Cardiac muscle cell (in vitro differentiated cells and primary cell): Measurements from ENCODE around the gene TP53I3. TPM values are rescaled to one million over a fixed set of nuclear protein-coding genes. Genes with fewer than 3 reads are reported as not detected.
"Not testable (repeated sequence)": the region's sequence is repeated elsewhere in the genome, so short reads cannot be mapped to it uniquely, and the experiment has no call there.

Experiments used
- DNase-seq, 2 donors: peaks; one replicate each; pipeline versions ENCODE4 v3.0.0 to v3.0.0-alpha.2; 2010 to 2017; ENCODE audit warnings: low read depth in 1 of 2, low spot score in 1 of 2
- H3K27ac ChIP-seq: fragments of 200-600 bp; sonication (generic); 2 replicates; pipeline ENCODE4 v1.5.1; 2016
- H3K27me3 ChIP-seq: fragments of 200-600 bp; sonication (generic); 2 replicates; pipeline ENCODE4 v1.6.0; 2016; ENCODE audit warnings: control low read depth
- H3K36me3 ChIP-seq: fragments of 200-600 bp; sonication (generic); 2 replicates; pipeline ENCODE4 v1.5.1; 2016; ENCODE audit warnings: control low read depth
- H3K4me1 ChIP-seq: fragments of 200-600 bp; sonication (generic); 2 replicates; pipeline ENCODE4 v1.8.1; 2017; ENCODE audit warnings: low read depth, mild to moderate bottlenecking, mixed run types
- H3K4me3 ChIP-seq: fragments of 200-600 bp; sonication (generic); 2 replicates; pipeline ENCODE4 v1.5.1; 2016; ENCODE audit warnings: mild to moderate bottlenecking
- H3K9me3 ChIP-seq: fragments of 200-600 bp; sonication (generic); 2 replicates; pipeline ENCODE4 v1.5.1; 2017; ENCODE audit warnings: low read depth, mild to moderate bottlenecking, control low read depth
- polyA plus RNA-seq: library from polyadenylated mRNA; unstranded; fragments of >200 nt; fragmentation: Nextera tagmentation; extraction: Ambion mirVana; gene quantifications from 2 replicates; pipeline ENCODE4 v1.2.1, GENCODE V29; 2016
- total RNA-seq: library from RNA; depleted of rRNA; stranded (reverse); fragments of >200 nt; gene quantifications from 2 replicates; pipeline ENCODE4 v1.2.3, GENCODE V29; 2016
- TF ChIP-seq, protein P1 (sequence below): IDR thresholded peaks from 2 replicates; pipeline ENCODE4 v1.5.1; 2012; ENCODE audit warnings: low read depth, mild to moderate bottlenecking, low read length

The TP53I3 gene
- total and polyA plus RNA-seq, 2 experiments from 2014 or later, result 25.4 to 70.2 TPM

- H3K27me3 ChIP-seq, result no peaks in the 10 kb centered on the region
- no peak overlapping the region for H3K4me3 ChIP-seq
- no peaks in the 10 kb centered on the region for H3K9me3 ChIP-seq
- TF ChIP-seq, protein P1, sequence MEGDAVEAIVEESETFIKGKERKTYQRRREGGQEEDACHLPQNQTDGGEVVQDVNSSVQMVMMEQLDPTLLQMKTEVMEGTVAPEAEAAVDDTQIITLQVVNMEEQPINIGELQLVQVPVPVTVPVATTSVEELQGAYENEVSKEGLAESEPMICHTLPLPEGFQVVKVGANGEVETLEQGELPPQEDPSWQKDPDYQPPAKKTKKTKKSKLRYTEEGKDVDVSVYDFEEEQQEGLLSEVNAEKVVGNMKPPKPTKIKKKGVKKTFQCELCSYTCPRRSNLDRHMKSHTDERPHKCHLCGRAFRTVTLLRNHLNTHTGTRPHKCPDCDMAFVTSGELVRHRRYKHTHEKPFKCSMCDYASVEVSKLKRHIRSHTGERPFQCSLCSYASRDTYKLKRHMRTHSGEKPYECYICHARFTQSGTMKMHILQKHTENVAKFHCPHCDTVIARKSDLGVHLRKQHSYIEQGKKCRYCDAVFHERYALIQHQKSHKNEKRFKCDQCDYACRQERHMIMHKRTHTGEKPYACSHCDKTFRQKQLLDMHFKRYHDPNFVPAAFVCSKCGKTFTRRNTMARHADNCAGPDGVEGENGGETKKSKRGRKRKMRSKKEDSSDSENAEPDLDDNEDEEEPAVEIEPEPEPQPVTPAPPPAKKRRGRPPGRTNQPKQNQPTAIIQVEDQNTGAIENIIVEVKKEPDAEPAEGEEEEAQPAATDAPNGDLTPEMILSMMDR, result no peak
- peaks cover 16% of the 10 kb centered on the region for H3K4me1 ChIP-seq
- H3K27ac ChIP-seq, result peak overlapping the region; percentile 94
- H3K36me3 ChIP-seq, result no peaks in the 10 kb centered on the region
- DNase-seq, result peak in 1 of 2 donors; percentile 47
Observed at GRCh38 chr2:24111407-24111901, 26.8 kb upstream of the TP53I3 start.

- H3K27me3 ChIP-seq, result no peaks in the 10 kb centered on the region
- no peaks in the 10 kb centered on the region for H3K9me3 ChIP-seq
- DNase-seq, result no peak
- peak overlapping the region; percentile 94 for H3K27ac ChIP-seq
- no peaks in the 10 kb centered on the region for H3K36me3 ChIP-seq
- no peak overlapping the region for H3K4me3 ChIP-seq
- TF ChIP-seq, protein P1, result no peak
- peaks cover 16% of the 10 kb centered on the region for H3K4me1 ChIP-seq
Observed at GRCh38 chr2:24110660-24111303, 26.1 kb upstream of the TP53I3 start.

DNA sequence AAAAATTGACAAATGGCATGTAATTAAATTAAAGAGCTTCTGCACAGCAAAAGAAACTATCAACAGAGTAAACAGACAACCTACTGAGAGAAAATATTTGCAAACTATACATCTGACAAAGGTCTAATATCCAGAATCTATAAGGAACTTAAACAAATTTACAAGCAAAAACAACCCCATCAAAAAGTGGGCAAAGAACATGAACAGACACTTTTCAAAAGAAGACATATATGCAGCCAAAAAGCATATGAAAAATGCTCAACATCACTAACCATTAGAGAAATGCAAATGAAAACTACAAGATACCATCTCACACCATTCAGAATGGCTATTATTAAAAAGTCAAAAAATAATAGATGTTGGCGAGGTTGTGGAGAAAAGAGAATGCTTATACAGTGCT lies 24.8 kb upstream of the TP53I3 start:
- H3K4me1 ChIP-seq, result peaks cover 16% of the 10 kb centered on the region
- not testable (repeated sequence) for H3K4me3 ChIP-seq, H3K36me3 ChIP-seq, H3K27ac ChIP-seq, H3K27me3 ChIP-seq, H3K9me3 ChIP-seq, DNase-seq

- no peak overlapping the region for H3K27ac ChIP-seq
- H3K36me3 ChIP-seq, result no peaks in the 10 kb centered on the region
- no peaks in the 10 kb centered on the region for H3K27me3 ChIP-seq
- no peak for DNase-seq
- H3K4me3 ChIP-seq, result no peak overlapping the region
- no peaks in the 10 kb centered on the region for H3K9me3 ChIP-seq
- H3K4me1 ChIP-seq, result peaks cover 16% of the 10 kb centered on the region
- TF ChIP-seq, protein P1, result no peak
Observed at GRCh38 chr2:24107336-24107735, 22.7 kb upstream of the TP53I3 start.

- TF ChIP-seq, protein P1, result no peak
- Histone ChIP-seq H3K4me1 (peaks cover 13% of the 10 kb centered on the region), H3K27ac (no peak overlapping the region), H3K9me3 (no peaks in the 10 kb centered on the region), H3K36me3 (no peaks in the 10 kb centered on the region), H3K4me3 (no peak overlapping the region), H3K27me3 (no peaks in the 10 kb centered on the region)
- DNase-seq, result no peak
Observed at GRCh38 chr2:24106786-24107185, 22.2 kb upstream of the TP53I3 start.

- Histone ChIP-seq H3K4me3 (no peak overlapping the region), H3K27ac (no peak overlapping the region), H3K27me3 (no peaks in the 10 kb centered on the region), H3K36me3 (no peaks in the 10 kb centered on the region), H3K9me3 (no peaks in the 10 kb centered on the region), H3K4me1 (peaks cover 3% of the 10 kb centered on the region)
- DNase-seq, result peak in 1 of 2 donors; percentile 45
- TF ChIP-seq, protein P1, result no peak
Observed at GRCh38 chr2:24105816-24106215, 21.2 kb upstream of the TP53I3 start.
